Endodermal cell (in vitro differentiated cells): ENCODE data around the gene EYS. TPM values are rescaled to one million over a fixed set of nuclear protein-coding genes. Genes with fewer than 3 reads are reported as not detected.

Experiments
- DNase-seq: peaks from one replicate; pipeline ENCODE4 v3.0.0-alpha.2; 2017
- H3K27ac ChIP-seq: 2 replicates; pipeline ENCODE4 v1.5.1; 2013; ENCODE audit warnings: mild to moderate bottlenecking, low read depth, low read length, moderate library complexity
- H3K27me3 ChIP-seq: 2 replicates; pipeline ENCODE4 v1.6.1; 2013; ENCODE audit warnings: mild to moderate bottlenecking, low read length, moderate library complexity; ENCODE audit not compliant: insufficient read depth, control insufficient read depth, poor library complexity, severe bottlenecking
- H3K36me3 ChIP-seq: 2 replicates; pipeline ENCODE4 v1.7.0; 2013; ENCODE audit warnings: mild to moderate bottlenecking, low read length, moderate library complexity; ENCODE audit not compliant: control insufficient read depth, insufficient read depth
- H3K4me1 ChIP-seq: one replicate; pipeline ENCODE4 v1.7.0; 2013; ENCODE audit warnings: low read length; ENCODE audit not compliant: control insufficient read depth, insufficient read depth
- H3K4me3 ChIP-seq: 2 replicates; pipeline ENCODE4 v1.5.1; 2013; ENCODE audit warnings: mild to moderate bottlenecking, low read length, moderate library complexity
- H3K9ac ChIP-seq: 2 replicates; pipeline ENCODE4 v1.6.1; 2013; ENCODE audit warnings: mild to moderate bottlenecking, low read length, moderate library complexity; ENCODE audit not compliant: poor library complexity, severe bottlenecking; ENCODE audit errors: extremely low read depth
- H3K9me3 ChIP-seq: 2 replicates; pipeline ENCODE4 v1.6.1; 2013; ENCODE audit warnings: mild to moderate bottlenecking, low read length, moderate library complexity; ENCODE audit not compliant: control insufficient read depth
- H3K27ac Mint-ChIP-seq: 2 replicates; pipeline ENCODE4 v1.8.0; 2020; ENCODE audit warnings: mixed read lengths
- H3K27me3 Mint-ChIP-seq: 2 replicates; pipeline ENCODE4 v1.8.0; 2021; ENCODE audit warnings: mild to moderate bottlenecking, mixed read lengths; ENCODE audit not compliant: insufficient read depth
- H3K36me3 Mint-ChIP-seq: 2 replicates; pipeline ENCODE4 v1.8.0; 2020; ENCODE audit warnings: low read depth, mixed read lengths
- H3K4me1 Mint-ChIP-seq: 2 replicates; pipeline ENCODE4 v1.8.0; 2020; ENCODE audit warnings: mixed read lengths
- H3K4me3 Mint-ChIP-seq: 2 replicates; pipeline ENCODE4 v1.8.0; 2020; ENCODE audit warnings: mild to moderate bottlenecking, moderate library complexity, mixed read lengths
- H3K9me3 Mint-ChIP-seq: 2 replicates; pipeline ENCODE4 v1.8.0; 2020; ENCODE audit warnings: mild to moderate bottlenecking, mixed read lengths
- CTCF ChIP-seq: fragments of 200-600 bp; sonication (generic); conservative IDR thresholded peaks from 2 replicates; pipeline ENCODE4 v1.5.0; 2021; ENCODE audit warnings: antibody characterized with exemption, mild to moderate bottlenecking
- WGBS, 2 experiments: methylation state at CpG; one replicate each; pipeline versions ENCODE4 v1.1.5 to v1.1.7; 2013; ENCODE audit warnings: missing lambda C conversion rate in 2 of 2, mixed read lengths in 1 of 2; ENCODE audit not compliant: insufficient coverage in 1 of 2, insufficient read length in 1 of 2; 5-methylcytosine and 5-hydroxymethylcytosine counted together
- total RNA-seq, 2 donors: library from RNA; stranded (reverse); fragmentation: NEBNext Ultra II Directional in 1 of 2; extraction: Animal tissue kit (Norgen Biotek cat#: 25700) in 1 of 2; gene quantifications; 2 replicates in 1 of 2; 3 replicates in 1 of 2; pipeline ENCODE4 v1.2.1, GENCODE V29; 2021

EYS gene
- total RNA-seq, 2 donors from 2014 or later: 0.31 to 0.70 TPM

GRCh38 chr6:65059568-65059967 is 647.5 kb downstream of the EYS start:
- Mint-ChIP-seq H3K27me3 (peaks cover 1% of the 10 kb centered on the region), H3K27ac (no peak overlapping the region), H3K4me1 (no peaks in the 10 kb centered on the region), H3K36me3 (no peaks in the 10 kb centered on the region), H3K4me3 (no peak overlapping the region), H3K9me3 (peaks cover 5% of the 10 kb centered on the region)
- Histone ChIP-seq H3K9me3 (peaks cover 9% of the 10 kb centered on the region), H3K36me3 (no peaks in the 10 kb centered on the region), H3K27me3 (no peaks in the 10 kb centered on the region), H3K27ac (no peak overlapping the region), H3K4me3 (no peak overlapping the region), H3K9ac (no peak overlapping the region), H3K4me1 (no peaks in the 10 kb centered on the region)
- no peak for TF ChIP-seq CTCF
- DNase-seq: no peak

GRCh38 chr6:65055545-65055944 is 651.5 kb downstream of the EYS start:
- H3K4me3 ChIP-seq: no peak overlapping the region
- no peak overlapping the region for H3K27ac ChIP-seq
- no peak overlapping the region for H3K27ac Mint-ChIP-seq
- no peaks in the 10 kb centered on the region for H3K36me3 ChIP-seq
- peaks cover 1% of the 10 kb centered on the region for H3K27me3 Mint-ChIP-seq
- peaks cover 5% of the 10 kb centered on the region for H3K9me3 Mint-ChIP-seq
- no peaks in the 10 kb centered on the region for H3K36me3 Mint-ChIP-seq
- no peak for DNase-seq
- H3K4me1 ChIP-seq: no peaks in the 10 kb centered on the region
- H3K4me1 Mint-ChIP-seq: no peaks in the 10 kb centered on the region
- no peak overlapping the region for H3K4me3 Mint-ChIP-seq
- H3K27me3 ChIP-seq: no peaks in the 10 kb centered on the region
- H3K9ac ChIP-seq: no peak overlapping the region
- H3K9me3 ChIP-seq: peaks cover 9% of the 10 kb centered on the region
- no peak for TF ChIP-seq CTCF
- WGBS, 2 experiments: 93 to 100% methylated on average over 1 of the region's 1 CpG

GRCh38 chr6:65052626-65053025 is 654.4 kb downstream of the EYS start:
- no peaks in the 10 kb centered on the region for H3K9me3 ChIP-seq
- H3K4me1 Mint-ChIP-seq: no peaks in the 10 kb centered on the region
- 84% methylated on average over 2 of the region's 2 CpGs; no CpG with 5 or more reads in 1 of the 2 experiments for WGBS, 2 experiments
- no peak overlapping the region for H3K27ac ChIP-seq
- H3K4me3 Mint-ChIP-seq: no peak overlapping the region
- no peak overlapping the region for H3K9ac ChIP-seq
- H3K36me3 Mint-ChIP-seq: no peaks in the 10 kb centered on the region
- DNase-seq: no peak
- H3K36me3 ChIP-seq: no peaks in the 10 kb centered on the region
- H3K4me3 ChIP-seq: no peak overlapping the region
- no peaks in the 10 kb centered on the region for H3K9me3 Mint-ChIP-seq
- no peaks in the 10 kb centered on the region for H3K4me1 ChIP-seq
- no peaks in the 10 kb centered on the region for H3K27me3 ChIP-seq
- TF ChIP-seq CTCF: no peak
- peaks cover 1% of the 10 kb centered on the region for H3K27me3 Mint-ChIP-seq
- H3K27ac Mint-ChIP-seq: no peak overlapping the region
